K562 (cell line): ENCODE results near the gene MALRD1. TPM values are rescaled to one million over a fixed set of nuclear protein-coding genes. Genes with fewer than 3 reads are reported as not detected.

Source experiments
- ATAC-seq: fragments of 200-7000 bp; cut with Tn5 transposase; 3 replicates; pipeline ENCODE4 v1.9.1; 2020; ENCODE audit warnings: moderate library complexity
- BruUV-seq: library from RNA; stranded (reverse); fragments of 400-500 nt; replicated peaks from 2 replicates; lab custom pipeline; 2021; lab: Mats Ljungman, UMichigan
- CTCF ChIA-PET: fragments of 300-600 bp; formaldehyde crosslinking; extraction: SDS; loops from one replicate; lab custom pipeline; 2021; ENCODE audit warnings: low intra/inter-chr PET ratio; lab: Yijun Ruan, JAX
- POLR2A ChIA-PET: fragments of 300-600, 350-650 bp; sonication (Branson Sonifier 250); formaldehyde crosslinking; extraction: SDS; loops from one replicate; lab custom pipeline; 2021; ENCODE audit warnings: antibody characterized with exemption, inconsistent platforms; lab: Yijun Ruan, JAX
- DNase-seq, 4 experiments: peaks; one replicate each; pipeline versions ENCODE4 v3.0.0 to v3.0.0-alpha.2; 2011 to 2018; ENCODE audit warnings: low spot score in 3 of 4, mixed read lengths in 3 of 4; ENCODE audit errors: extremely low read depth in 1 of 4
- FAIRE-seq: peaks from 2 replicates; lab custom pipeline; 2011; peaks lifted over from hg19 to GRCh38; lab: Jason Lieb, UNC
- H2AFZ ChIP-seq: 2 replicates; pipeline ENCODE4 v1.6.0; 2011; ENCODE audit warnings: low read depth, low read length, control low read depth, inconsistent platforms
- H3K27ac ChIP-seq: fragments of 200-600 bp; 3 replicates; pipeline ENCODE4 v1.8.0; 2011; ENCODE audit warnings: low read depth, mild to moderate bottlenecking, control low read depth, inconsistent platforms, low read length, moderate library complexity, mixed read lengths; ENCODE audit errors: extremely low read depth
- H3K27me3 ChIP-seq, 2 experiments: fragments of 300-600 bp in 1 of 2; 2 replicates in 1 of 2; 3 replicates in 1 of 2; pipeline versions ENCODE4 v1.6.0 to v1.8.0; 2011; ENCODE audit warnings: inconsistent platforms in 2 of 2, low read length in 2 of 2, mild to moderate bottlenecking in 1 of 2, mixed read lengths in 1 of 2, moderate library complexity in 1 of 2; ENCODE audit not compliant: control insufficient read depth in 2 of 2, insufficient read depth in 2 of 2
- H3K36me3 ChIP-seq: fragments of 300-600 bp; 3 replicates; pipeline ENCODE4 v1.8.0; 2011; ENCODE audit warnings: mild to moderate bottlenecking, low read length, inconsistent platforms; ENCODE audit not compliant: control insufficient read depth, insufficient read depth
- H3K4me1 ChIP-seq, 2 experiments: fragments of 200-600 bp in 1 of 2; replicated peaks in 1 of 2; 2 replicates in 1 of 2; 3 replicates in 1 of 2; pipeline versions ENCODE4 v1.5.1 to v1.8.0; 2011; ENCODE audit warnings: inconsistent platforms in 2 of 2, low read length in 2 of 2, mild to moderate bottlenecking in 1 of 2, mixed read lengths in 1 of 2, moderate library complexity in 1 of 2; ENCODE audit not compliant: control insufficient read depth in 2 of 2, insufficient read depth in 2 of 2
- H3K4me2 ChIP-seq: 2 replicates; pipeline ENCODE4 v1.6.1; 2011; ENCODE audit warnings: low read length, control low read depth, inconsistent platforms, mixed read lengths; ENCODE audit not compliant: insufficient read depth
- H3K4me3 ChIP-seq: fragments of 200-600 bp; sonication (generic), shearing (Covaris generic); 2 replicates; pipeline ENCODE4 v1.5.1; 2016; ENCODE audit warnings: control low read depth, inconsistent platforms
- H3K79me2 ChIP-seq: fragments of 200-600 bp; 3 replicates; pipeline ENCODE4 v1.8.0; 2011; ENCODE audit warnings: low read length, inconsistent platforms; ENCODE audit not compliant: control insufficient read depth, insufficient read depth
- H3K9ac ChIP-seq, 2 experiments: 2 replicates each; pipeline versions ENCODE4 v1.6.0 to v1.6.1; 2011; ENCODE audit warnings: low read depth in 2 of 2, low read length in 2 of 2, control low read depth in 1 of 2, inconsistent platforms in 1 of 2, mild to moderate bottlenecking in 1 of 2, mixed read lengths in 1 of 2; ENCODE audit not compliant: insufficient read depth in 1 of 2
- H3K9me1 ChIP-seq: one replicate; pipeline ENCODE4 v1.6.0; 2011; ENCODE audit warnings: inconsistent platforms, mild to moderate bottlenecking, low read length, moderate library complexity; ENCODE audit not compliant: control insufficient read depth, insufficient read depth
- H3K9me3 ChIP-seq: replicated peaks from 2 replicates; pipeline ENCODE4 v1.5.1; 2011; ENCODE audit warnings: low read depth, low read length, inconsistent platforms; ENCODE audit not compliant: control insufficient read depth, insufficient read depth
- H4K20me1 ChIP-seq: replicated peaks from 2 replicates; pipeline ENCODE4 v1.6.1; 2011; ENCODE audit warnings: low read length, inconsistent platforms, mixed read lengths; ENCODE audit not compliant: control insufficient read depth, insufficient read depth
- BCLAF1 ChIP-seq, 2 experiments: fragments of 450-650 bp in 1 of 2; IDR thresholded peaks; 2 replicates each; pipeline ENCODE4 v1.6.1; 2011 to 2017; ENCODE audit warnings: low read depth in 2 of 2, antibody characterized with exemption in 1 of 2, borderline replicate concordance in 1 of 2, low read length in 1 of 2, mild to moderate bottlenecking in 1 of 2, mixed read lengths in 1 of 2; ENCODE audit not compliant: control insufficient read depth in 1 of 2
- CAMTA2 ChIP-seq: fragments of 250-450 bp; sonication (Bioruptor Pico); conservative IDR thresholded peaks from 2 replicates; pipeline ENCODE4 v1.5.1; 2022
- CHD4 ChIP-seq: fragments of 200-600 bp; sonication (generic); IDR thresholded peaks from 3 replicates; pipeline ENCODE4 v1.6.1; 2012; ENCODE audit warnings: low read depth, mild to moderate bottlenecking, mixed read lengths, low read length, inconsistent platforms; ENCODE audit not compliant: insufficient read depth, insufficient replicate concordance, poor library complexity, severe bottlenecking
- KDM4B ChIP-seq, 2 experiments: fragments of 450-650 bp in 1 of 2; sonication (generic) in 1 of 2; IDR thresholded peaks; 2 replicates each; pipeline ENCODE4 v1.6.1; 2016 to 2017; ENCODE audit warnings: borderline replicate concordance in 2 of 2, antibody characterized with exemption in 1 of 2, low read depth in 1 of 2, mild to moderate bottlenecking in 1 of 2
- MAFK ChIP-seq: IDR thresholded peaks from 2 replicates; pipeline ENCODE4 v1.6.1; 2011; ENCODE audit warnings: low read length, improper control_type of control experiment
- MYC ChIP-seq, 2 experiments: fragments of 250-450 bp in 1 of 2; sonication (Bioruptor Pico) in 1 of 2; IDR thresholded peaks; 2 replicates each; pipeline versions ENCODE4 v1.5.1 to v1.6.1; 2012 to 2021; ENCODE audit warnings: low read depth in 2 of 2, borderline replicate concordance in 1 of 2, improper control_type of control experiment in 1 of 2, low read length in 1 of 2, mild to moderate bottlenecking in 1 of 2, moderate library complexity in 1 of 2
- SMAD2 ChIP-seq: fragments of 150-350 bp; IDR thresholded peaks from 2 replicates; pipeline ENCODE4 v1.6.1; 2014; ENCODE audit warnings: low read depth, mild to moderate bottlenecking, low read length
- TBP ChIP-seq: optimal IDR thresholded peaks from 2 replicates; pipeline ENCODE3; 2011; ENCODE audit warnings: low read depth, low read length, improper control_type of control experiment
- TCFL5 ChIP-seq: fragments of 250-450 bp; sonication (Bioruptor Pico); conservative IDR thresholded peaks from 2 replicates; pipeline ENCODE4 v1.6.1; 2021; ENCODE audit warnings: mild to moderate bottlenecking, moderate library complexity, matching md5 sums
- TEAD1 ChIP-seq, 2 experiments: fragments of 450-650 bp in 1 of 2; sonication (generic) in 1 of 2; formaldehyde crosslinking; IDR thresholded peaks; 2 replicates each; pipeline versions ENCODE4 v1.4.0 to v1.8.0; 2020 to 2022; ENCODE audit warnings: mild to moderate bottlenecking in 2 of 2, missing genetic modification reagents in 1 of 2
- U2AF2 ChIP-seq: fragments of 200-400 bp; formaldehyde crosslinking; optimal IDR thresholded peaks from 2 replicates; pipeline ENCODE3; 2017; ENCODE audit warnings: low read depth, mild to moderate bottlenecking, low read length
- ZBTB7A ChIP-seq: IDR thresholded peaks from 2 replicates; pipeline ENCODE4 v1.6.1; 2011; ENCODE audit warnings: low read depth, mild to moderate bottlenecking, low read length, moderate library complexity, borderline replicate concordance; ENCODE audit not compliant: control insufficient read depth
- ZNF41 ChIP-seq: fragments of 250-450 bp; sonication (Bioruptor Pico); conservative IDR thresholded peaks from 2 replicates; pipeline ENCODE4 v1.4.0; 2020; ENCODE audit warnings: mild to moderate bottlenecking
- WGBS: fragments of 100-300 bp; shearing (Covaris generic); methylation state at CpG from one replicate; pipeline ENCODE4 v1.1.6; 2016; ENCODE audit warnings: low coverage, mixed read lengths; ENCODE audit not compliant: insufficient coverage; ENCODE audit errors: missing lambda C conversion rate; 5-methylcytosine and 5-hydroxymethylcytosine counted together
- in situ Hi-C: fragments of 300-500 bp; cut with MboI; formaldehyde crosslinking; loops from 4 replicates; pipeline ENCODE4 v1.15.0; 2018; ENCODE audit warnings: inconsistent platforms, mixed read lengths
- intact Hi-C: fragments of 100-400 bp; cut with micrococcal nuclease; formaldehyde crosslinking; loops from 2 replicates; pipeline ENCODE4 v1.14.2; 2022
- polyA plus RNA-seq, 8 experiments: library from polyadenylated mRNA; depleted of rRNA in 4 of 8; stranded (reverse) in 5 of 8; unstranded in 3 of 8; fragments of >200 nt; fragmentation: Nextera tagmentation in 2 of 8; fragmentation: Illumina TruSeq in 1 of 8; extraction: Ambion mirVana in 2 of 8; extraction: Trizol in 1 of 8; gene quantifications; 2 replicates each; pipeline versions ENCODE4 v1.2.1 to v1.2.3, GENCODE V29; 2011 to 2014; ENCODE audit warnings: inconsistent platforms in 1 of 8, missing spikeins in 1 of 8
- total RNA-seq, 7 experiments: library from RNA; depleted of rRNA in 6 of 7; stranded (reverse); fragments of >200 nt in 6 of 7; fragmentation: Illumina TruSeq in 2 of 7; extraction: Trizol in 2 of 7; gene quantifications; 2 replicates each; pipeline versions ENCODE4 v1.2.1 to v1.2.3, GENCODE V29; 2011 to 2021; ENCODE audit warnings: low replicate concordance in 1 of 7
- TF ChIP-seq, protein P1 (sequence below), 2 experiments: fragments of 250-450 bp in 1 of 2; fragments of 450-650 bp in 1 of 2; sonication (Bioruptor Pico) in 1 of 2; IDR thresholded peaks; 2 replicates each; pipeline versions ENCODE4 v1.6.1 to v1.8.0; 2016 to 2021; ENCODE audit warnings: mild to moderate bottlenecking in 2 of 2, moderate library complexity in 2 of 2, missing compliant biosample characterization in 1 of 2, missing genetic modification characterization in 1 of 2

The MALRD1 gene
- total and polyA plus RNA-seq, 9 of the 15 experiments (the other 6 are each of a cell fraction or from before 2014, with no cell fraction given): not detected

DNA sequence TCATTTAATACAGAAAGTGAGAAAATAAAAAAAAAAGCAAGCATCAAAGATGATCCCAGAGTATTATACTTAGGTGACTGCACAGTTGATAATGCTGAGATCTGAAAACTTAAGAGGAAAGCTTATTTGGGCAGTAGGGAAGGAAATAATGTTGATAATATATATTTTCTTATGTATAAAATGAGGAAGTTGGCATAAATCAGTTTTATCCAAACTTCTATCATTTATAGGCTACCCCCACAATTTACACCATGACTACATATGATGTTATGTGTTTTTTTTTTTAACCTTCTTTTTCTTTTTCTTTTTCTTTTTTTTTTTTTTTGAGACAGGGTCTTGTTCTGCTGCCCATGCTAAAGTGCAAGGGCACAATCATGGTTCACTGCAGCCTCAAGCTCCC lies 659.4 kb downstream of the MALRD1 start (continued):
- TF ChIP-seq BCLAF1 (IDR thresholded peaks at IDR 0.05; ENCODE audit: borderline replicate concordance in 1 of 2, control insufficient read depth in 1 of 2, low read depth in 2 of 2, low read length in 1 of 2): no peak
- TF ChIP-seq CAMTA2: no peak
- TF ChIP-seq MYC (IDR thresholded peaks at IDR 0.05; ENCODE audit: low read depth, low read length): no peak
- no peak for TF ChIP-seq MYC (CRISPR knock-in tag; IDR thresholded peaks at IDR 0.05; ENCODE audit: borderline replicate concordance, low read depth)
- TF ChIP-seq TBP: no peak

- no peaks in the 10 kb centered on the region for H3K79me2 ChIP-seq
- no peak overlapping the region for H2AFZ ChIP-seq
- no peak for ATAC-seq
- no peak overlapping the region for H3K4me2 ChIP-seq
- H3K9me3 ChIP-seq: no peaks in the 10 kb centered on the region
- intact Hi-C loops: no loop called here
- H3K9ac ChIP-seq: no peak overlapping the region
- CTCF ChIA-PET: no interaction called here
- H3K27me3 ChIP-seq: no peaks in the 10 kb centered on the region
- POLR2A ChIA-PET: no interaction called here
- H3K36me3 ChIP-seq: no peaks in the 10 kb centered on the region
- WGBS: 0% methylated on average over 3 of the region's 3 CpGs
- H3K4me3 ChIP-seq: no peak overlapping the region
- no TSS peak for BruUV-seq
- H4K20me1 ChIP-seq: no peaks in the 10 kb centered on the region
- no peaks in the 10 kb centered on the region for H3K4me1 ChIP-seq
- FAIRE-seq: no peak
- in situ Hi-C loops: no loop called here
- no peak for DNase-seq
- no peaks in the 10 kb centered on the region for H3K9me1 ChIP-seq
- H3K27ac ChIP-seq: no peak overlapping the region
- TF ChIP-seq SMAD2 (no peak), ZBTB7A (no peak), KDM4B (IDR thresholded peaks at IDR 0.05; ENCODE audit: borderline replicate concordance in 2 of 2, low read depth in 1 of 2) (no peak), TCFL5 (CRISPR knock-in tag) (no peak), U2AF2 (no peak), CHD4 (no peak), TEAD1 (CRISPR knock-in tag; IDR thresholded peaks at IDR 0.05) (no peak), MAFK (no peak), ZNF41 (CRISPR knock-in tag) (no peak)
- TF ChIP-seq, protein P1, sequence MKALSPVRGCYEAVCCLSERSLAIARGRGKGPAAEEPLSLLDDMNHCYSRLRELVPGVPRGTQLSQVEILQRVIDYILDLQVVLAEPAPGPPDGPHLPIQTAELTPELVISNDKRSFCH (CRISPR knock-in tag; IDR thresholded peaks at IDR 0.05): no peak
- TF ChIP-seq, protein P1 (tag; IDR thresholded peaks at IDR 0.05): no peak
These were observed 662.0 kb downstream of the MALRD1 start for GRCh38 chr10:19710600-19710999.
